BLaER1 treated with 17β-estradiol and CSF1 and Interleukin-3, amounts not matched to agents 10 nM and 100 nM (cell line): Measurements from ENCODE around the gene LRP3.

Experiments
- H3K27ac ChIP-seq, 11 experiments: shearing (Covaris generic); formaldehyde crosslinking; 2 replicates each; pipeline ENCODE4 v1.8.1; 2022
- H3K27me3 ChIP-seq, 11 experiments: shearing (Covaris generic); formaldehyde crosslinking; 2 replicates each; pipeline ENCODE4 v1.8.1; 2022
- H3K36me3 ChIP-seq, 11 experiments: shearing (Covaris generic); formaldehyde crosslinking; 2 replicates each; pipeline ENCODE4 v1.8.1; 2022
- H3K4me1 ChIP-seq, 10 experiments: shearing (Covaris generic); formaldehyde crosslinking; 2 replicates each; pipeline ENCODE4 v1.8.1; 2022
- H3K4me2 ChIP-seq, 11 experiments: shearing (Covaris generic); formaldehyde crosslinking; 2 replicates each; pipeline ENCODE4 v1.8.1; 2022
- H3K4me3 ChIP-seq, 10 experiments: shearing (Covaris generic); formaldehyde crosslinking; 2 replicates each; pipeline ENCODE4 v1.8.1; 2022
- H3K9ac ChIP-seq, 11 experiments: shearing (Covaris generic); formaldehyde crosslinking; 2 replicates each; pipeline ENCODE4 v1.8.1; 2022
- H3K9me3 ChIP-seq, 11 experiments: shearing (Covaris generic); formaldehyde crosslinking; replicated peaks in 1 of 11; 2 replicates each; pipeline ENCODE4 v1.8.1; 2022
- H4K20me1 ChIP-seq, 11 experiments: shearing (Covaris generic); formaldehyde crosslinking; 2 replicates each; pipeline ENCODE4 v1.8.1; 2022
- Cebpa-rat ChIP-seq, 11 experiments: shearing (Covaris generic); IDR thresholded peaks; 2 replicates each; pipeline ENCODE4 v1.8.1; 2022

Gene LRP3

GRCh38 chr19:33238481-33239149 is 44.5 kb downstream of the LRP3 start:
- Histone ChIP-seq H3K9ac (peak overlapping the region in 1 of 11 experiments; percentile 33; a peak in 1 of 22 replicates), H3K36me3 (no peaks in the 10 kb centered on the region), H3K4me3 (no peak overlapping the region), H3K4me2 (no peak overlapping the region), H3K27ac (no peak overlapping the region), H4K20me1 (peaks cover 0 to 5% (median 0%) of the 10 kb centered on the region in 11 experiments; a peak in 1 of 22 replicates), H3K27me3 (no peaks in the 10 kb centered on the region), H3K4me1 (peaks cover 0 to 5% (median 0%) of the 10 kb centered on the region in 10 experiments; a peak in 1 of 20 replicates), H3K9me3 (no peaks in the 10 kb centered on the region)
- no peak for TF ChIP-seq Cebpa-rat (IDR thresholded peaks at IDR 0.05)

GRCh38 chr19:33239223-33239975 is 45.3 kb downstream of the LRP3 start:
- Histone ChIP-seq H3K4me2 (no peak overlapping the region), H3K9ac (peak overlapping the region in 1 of 11 experiments; percentile 33; a peak in 1 of 22 replicates), H3K4me1 (peaks cover 0 to 5% (median 0%) of the 10 kb centered on the region in 10 experiments; a peak in 1 of 20 replicates), H3K36me3 (no peaks in the 10 kb centered on the region), H3K27me3 (no peaks in the 10 kb centered on the region), H3K27ac (no peak overlapping the region), H3K9me3 (no peaks in the 10 kb centered on the region), H4K20me1 (peaks cover 0 to 5% (median 0%) of the 10 kb centered on the region in 11 experiments; a peak in 1 of 22 replicates), H3K4me3 (no peak overlapping the region)
- no peak for TF ChIP-seq Cebpa-rat (IDR thresholded peaks at IDR 0.05)

- Histone ChIP-seq H3K4me3 (no peak overlapping the region), H3K9me3 (peaks cover 0 to 2% (median 0%) of the 10 kb centered on the region in 11 experiments; a peak in 6 of 22 replicates), H3K4me1 (peaks cover 0 to 5% (median 0%) of the 10 kb centered on the region in 10 experiments; a peak in 1 of 20 replicates), H3K4me2 (no peak overlapping the region), H3K36me3 (no peaks in the 10 kb centered on the region), H3K27ac (no peak overlapping the region), H4K20me1 (peaks cover 0 to 5% (median 0%) of the 10 kb centered on the region in 11 experiments; a peak in 1 of 22 replicates), H3K9ac (no peak overlapping the region), H3K27me3 (no peaks in the 10 kb centered on the region)
- no peak for TF ChIP-seq Cebpa-rat (IDR thresholded peaks at IDR 0.05)
These were observed 46.1 kb downstream of the LRP3 start for GRCh38 chr19:33240181-33240771.

GRCh38 chr19:33241091-33241529 is 47.0 kb downstream of the LRP3 start:
- TF ChIP-seq Cebpa-rat (IDR thresholded peaks at IDR 0.05) = no peak
- 0 out of 20 replicates have a peak, but pooled peaks cover 0 to 5% (median 0%) of the 10 kb centered on the region in 10 experiments for H3K4me1 ChIP-seq
- no peak overlapping the region for H3K4me2 ChIP-seq
- H3K4me3 ChIP-seq = no peak overlapping the region
- no peaks in the 10 kb centered on the region for H3K27me3 ChIP-seq
- H3K9me3 ChIP-seq = peaks cover 4 to 10% (median 7%) of the 10 kb centered on the region in 11 experiments
- no peak overlapping the region for H3K27ac ChIP-seq
- H3K9ac ChIP-seq = 0 out of 22 replicates have a peak overlapping the region, but pooled peaks of 1 of the 11 experiments have one; percentile 5
- peaks cover 0 to 5% (median 0%) of the 10 kb centered on the region in 11 experiments; a peak in 1 of 22 replicates for H4K20me1 ChIP-seq
- no peaks in the 10 kb centered on the region for H3K36me3 ChIP-seq

- H3K27ac ChIP-seq = no peak overlapping the region
- H3K9me3 ChIP-seq = peaks cover 6 to 14% (median 10%) of the 10 kb centered on the region in 11 experiments
- no peak for TF ChIP-seq Cebpa-rat (IDR thresholded peaks at IDR 0.05)
- H3K36me3 ChIP-seq = no peaks in the 10 kb centered on the region
- H3K27me3 ChIP-seq = no peaks in the 10 kb centered on the region
- no peak overlapping the region for H3K9ac ChIP-seq
- H3K4me3 ChIP-seq = no peak overlapping the region
- no peak overlapping the region for H3K4me2 ChIP-seq
- peaks cover 0 to 5% (median 0%) of the 10 kb centered on the region in 11 experiments; a peak in 1 of 22 replicates for H4K20me1 ChIP-seq
- H3K4me1 ChIP-seq = 0 out of 20 replicates have a peak, but pooled peaks cover 0 to 5% (median 0%) of the 10 kb centered on the region in 10 experiments
These were observed 47.5 kb downstream of the LRP3 start for GRCh38 chr19:33241530-33242101.

GRCh38 chr19:33242131-33242530 is 48.0 kb downstream of the LRP3 start:
- H3K9me3 ChIP-seq = peaks cover 6 to 14% (median 10%) of the 10 kb centered on the region in 11 experiments
- 0 out of 20 replicates have a peak, but pooled peaks cover 0 to 5% (median 0%) of the 10 kb centered on the region in 10 experiments for H3K4me1 ChIP-seq
- no peak for TF ChIP-seq Cebpa-rat (IDR thresholded peaks at IDR 0.05)

GRCh38 chr19:33242911-33243310 is 48.8 kb downstream of the LRP3 start:
- no peak overlapping the region for H3K4me3 ChIP-seq
- no peak for TF ChIP-seq Cebpa-rat (IDR thresholded peaks at IDR 0.05)

More at GRCh38 chr19:33242131-33242530, 48.0 kb downstream of the LRP3 start:
- peaks cover 0 to 5% (median 0%) of the 10 kb centered on the region in 11 experiments; a peak in 1 of 22 replicates for H4K20me1 ChIP-seq
- H3K4me3 ChIP-seq = no peak overlapping the region
- H3K27me3 ChIP-seq = no peaks in the 10 kb centered on the region
- no peak overlapping the region for H3K9ac ChIP-seq
- H3K4me2 ChIP-seq = no peak overlapping the region
- no peak overlapping the region for H3K27ac ChIP-seq
- H3K36me3 ChIP-seq = no peaks in the 10 kb centered on the region

GRCh38 chr19:33245948-33246708 is 52.0 kb downstream of the LRP3 start:
- no peak overlapping the region for H3K4me2 ChIP-seq
- no peaks in the 10 kb centered on the region for H3K27me3 ChIP-seq
- H3K27ac ChIP-seq = no peak overlapping the region
- H3K36me3 ChIP-seq = no peaks in the 10 kb centered on the region
- H3K4me1 ChIP-seq = peaks cover 10 to 36% (median 18%) of the 10 kb centered on the region in 10 experiments; a peak in 19 of 20 replicates
- no peaks in the 10 kb centered on the region for H4K20me1 ChIP-seq
- no peak overlapping the region for H3K9ac ChIP-seq
- no peak for TF ChIP-seq Cebpa-rat (IDR thresholded peaks at IDR 0.05)
- no peak overlapping the region for H3K4me3 ChIP-seq
- H3K9me3 ChIP-seq = peaks cover 6 to 14% (median 10%) of the 10 kb centered on the region in 11 experiments

More at GRCh38 chr19:33242911-33243310, 48.8 kb downstream of the LRP3 start:
- no peaks in the 10 kb centered on the region for H3K36me3 ChIP-seq
- no peak overlapping the region for H3K27ac ChIP-seq
- H3K27me3 ChIP-seq = no peaks in the 10 kb centered on the region
- peaks cover 0 to 5% (median 0%) of the 10 kb centered on the region in 11 experiments; a peak in 1 of 22 replicates for H4K20me1 ChIP-seq
- H3K9ac ChIP-seq = no peak overlapping the region
- H3K9me3 ChIP-seq = peaks cover 6 to 14% (median 10%) of the 10 kb centered on the region in 11 experiments
- peaks cover 0 to 7% (median 0%) of the 10 kb centered on the region in 10 experiments; a peak in 2 of 20 replicates for H3K4me1 ChIP-seq
- H3K4me2 ChIP-seq = no peak overlapping the region
